Hematopoietic multipotent progenitor cell treated with erythropoietin and hydrocortisone succinate and interleukin-3 and kit ligand, for 4 days (in vitro differentiated cells): ENCODE results near the gene TRAF3IP3.

Experiments used
- DNase-seq: peaks from one replicate; pipeline ENCODE4 v3.0.0-alpha.2; 2015

TRAF3IP3 gene

GRCh38 chr1:209738270-209738669 is 17.6 kb upstream of the TRAF3IP3 start:
- no peak for DNase-seq

- DNase-seq = no peak
Measured at GRCh38 chr1:209741193-209741592, 14.7 kb upstream of the TRAF3IP3 start.

GRCh38 chr1:209741889-209742288 is 14.0 kb upstream of the TRAF3IP3 start:
- no peak for DNase-seq

- DNase-seq = no peak
Measured at GRCh38 chr1:209742409-209743144, 13.3 kb upstream of the TRAF3IP3 start.

- DNase-seq = no peak
Measured at GRCh38 chr1:209743145-209743482, 12.7 kb upstream of the TRAF3IP3 start.

- DNase-seq = peak; percentile 79
Measured at GRCh38 chr1:209746451-209747165, 9.2 kb upstream of the TRAF3IP3 start.

GRCh38 chr1:209747580-209748262 is 8.1 kb upstream of the TRAF3IP3 start:
- peak; percentile 96 for DNase-seq

- peak; percentile 17 for DNase-seq
Measured at GRCh38 chr1:209748620-209749019, 7.2 kb upstream of the TRAF3IP3 start.

- DNase-seq = no peak
Measured at GRCh38 chr1:209749205-209749604, 6.6 kb upstream of the TRAF3IP3 start.

- peak; percentile 58 for DNase-seq
Measured at GRCh38 chr1:209749670-209750323, 6.1 kb upstream of the TRAF3IP3 start.

GRCh38 chr1:209751627-209752231 is 4.1 kb upstream of the TRAF3IP3 start:
- peak; percentile 44 for DNase-seq

GRCh38 chr1:209752890-209753289 is 3.0 kb upstream of the TRAF3IP3 start:
- DNase-seq = peak; percentile 57

GRCh38 chr1:209755256-209755655 is 597 bp upstream of the TRAF3IP3 start:
- DNase-seq = no peak

- peak; percentile 77 for DNase-seq
Measured at GRCh38 chr1:209756615-209757445, 977 bp downstream of the TRAF3IP3 start.

- no peak for DNase-seq
Measured at GRCh38 chr1:209758400-209758799, 2.5 kb downstream of the TRAF3IP3 start.

- no peak for DNase-seq
Measured at GRCh38 chr1:209759829-209760359, 4.0 kb downstream of the TRAF3IP3 start.

- DNase-seq = no peak
Measured at GRCh38 chr1:209761011-209761635, 5.3 kb downstream of the TRAF3IP3 start.

- peak; percentile 41 for DNase-seq
Measured at GRCh38 chr1:209766051-209766450, 10.2 kb downstream of the TRAF3IP3 start.

GRCh38 chr1:209767096-209767495 is 11.2 kb downstream of the TRAF3IP3 start:
- no peak for DNase-seq

- peak; percentile 86 for DNase-seq
Measured at GRCh38 chr1:209767706-209768105, 11.9 kb downstream of the TRAF3IP3 start.

- DNase-seq = peak; percentile 83
Measured at GRCh38 chr1:209768354-209768774, 12.5 kb downstream of the TRAF3IP3 start.
